Uterus (tissue), 4 donors: Measurements from ENCODE around the gene TBC1D5. TPM values are rescaled to one million over a fixed set of nuclear protein-coding genes. Genes with fewer than 3 reads are reported as not detected.

Source experiments
- DNase-seq, 2 donors: peaks; one replicate each; pipeline ENCODE4 v3.0.0-alpha.2; 2019 to 2020
- H3K27ac ChIP-seq, 2 donors: fragments of 200-600 bp; sonication (generic); 1 replicate in 1 of 2; 2 replicates in 1 of 2; pipeline ENCODE4 v1.5.1; 2016 to 2018
- H3K27me3 ChIP-seq, 2 donors: fragments of 200-600 bp; sonication (generic); one replicate each; pipeline ENCODE4 v1.5.1; 2018 to 2019; ENCODE audit warnings: control low read depth in 1 of 2
- H3K36me3 ChIP-seq, 2 donors: fragments of 200-600 bp; sonication (generic); one replicate each; pipeline ENCODE4 v1.5.1; 2019; ENCODE audit warnings: control low read depth in 1 of 2
- H3K4me1 ChIP-seq, 2 donors: fragments of 200-600 bp; sonication (generic); one replicate each; pipeline ENCODE4 v1.5.1; 2018 to 2019; ENCODE audit warnings: control low read depth in 1 of 2
- H3K4me3 ChIP-seq, 2 donors: fragments of 200-600 bp; sonication (generic); 1 replicate in 1 of 2; 2 replicates in 1 of 2; pipeline ENCODE4 v1.5.1; 2018 to 2019; ENCODE audit warnings: mild to moderate bottlenecking in 1 of 2
- H3K9me3 ChIP-seq, 2 donors: fragments of 200-600 bp; sonication (generic); one replicate each; pipeline ENCODE4 v1.5.1; 2019; ENCODE audit warnings: control low read depth in 1 of 2
- CTCF ChIP-seq, 4 experiments: fragments of 200-600 bp in 2 of 4; fragments of 450-650 bp in 2 of 4; sonication (generic) in 2 of 4; IDR thresholded peaks; one replicate each; pipeline ENCODE4 v1.5.1; 2016 to 2019; ENCODE audit warnings: antibody characterized with exemption in 4 of 4, mild to moderate bottlenecking in 2 of 4, moderate library complexity in 1 of 4
- POLR2A ChIP-seq, 2 donors: fragments of 450-650 bp; IDR thresholded peaks; one replicate each; pipeline ENCODE4 v1.6.1; 2016; ENCODE audit warnings: antibody characterized with exemption in 2 of 2, mild to moderate bottlenecking in 1 of 2, moderate library complexity in 1 of 2
- intact Hi-C: fragments of 100-400 bp; cut with DNase I; formaldehyde crosslinking; loops from one replicate; pipeline ENCODE4 v1.15.1; 2023; ENCODE audit warnings: low total_unique reads
- total RNA-seq, 4 donors: library from RNA; depleted of rRNA in 3 of 4; stranded (reverse); fragments of >200 nt in 3 of 4; gene quantifications; one replicate each; pipeline versions ENCODE4 v1.1.0 to v1.2.4, GENCODE V29; 2014 to 2023
- donor health status: DM: yes; HTN: yes; CAD: no.

The TBC1D5 gene
- total RNA-seq, 4 donors from 2014 or later: 34.6 to 189 (median 75.6) TPM

GRCh38 chr3:17456046-17456445 is 286.4 kb downstream of the TBC1D5 start:
- DNase-seq: no peak
- H3K4me3 ChIP-seq: no peak overlapping the region
- no peaks in the 10 kb centered on the region for H3K4me1 ChIP-seq
- no peaks in the 10 kb centered on the region for H3K36me3 ChIP-seq
- intact Hi-C loops: no loop called here
- H3K9me3 ChIP-seq: no peaks in the 10 kb centered on the region
- no peaks in the 10 kb centered on the region for H3K27me3 ChIP-seq
- H3K27ac ChIP-seq: no peak overlapping the region
- TF ChIP-seq CTCF (IDR thresholded peaks at IDR 0.05): no peak
- no peak for TF ChIP-seq POLR2A (IDR thresholded peaks at IDR 0.05)

- Histone ChIP-seq H3K9me3 (no peaks in the 10 kb centered on the region), H3K36me3 (no peaks in the 10 kb centered on the region), H3K27ac (no peak overlapping the region), H3K4me1 (no peaks in the 10 kb centered on the region), H3K4me3 (no peak overlapping the region), H3K27me3 (no peaks in the 10 kb centered on the region)
- intact Hi-C loops: no loop called here
- TF ChIP-seq CTCF (IDR thresholded peaks at IDR 0.05) (no peak), POLR2A (IDR thresholded peaks at IDR 0.05) (no peak)
- no peak for DNase-seq
Measured at GRCh38 chr3:17444865-17445264, 297.6 kb downstream of the TBC1D5 start.

GRCh38 chr3:17443142-17443541 is 299.3 kb downstream of the TBC1D5 start:
- no peak overlapping the region for H3K4me3 ChIP-seq
- TF ChIP-seq POLR2A (IDR thresholded peaks at IDR 0.05) (no peak), CTCF (IDR thresholded peaks at IDR 0.05) (no peak)
- H3K27ac ChIP-seq: no peak overlapping the region
- no peaks in the 10 kb centered on the region for H3K9me3 ChIP-seq
- intact Hi-C loops: no loop called here
- H3K27me3 ChIP-seq: no peaks in the 10 kb centered on the region
- no peaks in the 10 kb centered on the region for H3K36me3 ChIP-seq
- no peak for DNase-seq
- H3K4me1 ChIP-seq: no peaks in the 10 kb centered on the region

GRCh38 chr3:17442332-17443049 is 299.9 kb downstream of the TBC1D5 start:
- no peak for DNase-seq
- Histone ChIP-seq H3K9me3 (no peaks in the 10 kb centered on the region), H3K27me3 (no peaks in the 10 kb centered on the region), H3K36me3 (no peaks in the 10 kb centered on the region), H3K27ac (no peak overlapping the region), H3K4me3 (no peak overlapping the region), H3K4me1 (no peaks in the 10 kb centered on the region)
- TF ChIP-seq POLR2A (IDR thresholded peaks at IDR 0.05) (no peak), CTCF (IDR thresholded peaks at IDR 0.05) (no peak)
- intact Hi-C loops: no loop called here

- no peak overlapping the region for H3K4me3 ChIP-seq
- no peak for DNase-seq
- no peak overlapping the region for H3K27ac ChIP-seq
- no peaks in the 10 kb centered on the region for H3K36me3 ChIP-seq
- no peaks in the 10 kb centered on the region for H3K27me3 ChIP-seq
- H3K9me3 ChIP-seq: no peaks in the 10 kb centered on the region
- no peaks in the 10 kb centered on the region for H3K4me1 ChIP-seq
- intact Hi-C loops: no loop called here
- TF ChIP-seq CTCF (IDR thresholded peaks at IDR 0.05) (no peak), POLR2A (IDR thresholded peaks at IDR 0.05) (no peak)
Measured at GRCh38 chr3:17433876-17434275, 308.6 kb downstream of the TBC1D5 start.
